Body of pancreas (tissue), 4 donors: ENCODE results near the gene ILF2.

Source experiments
- POLR2A ChIP-seq, 3 donors: fragments of 450-650 bp; IDR thresholded peaks; one replicate each; pipeline ENCODE4 v1.6.1; 2016; ENCODE audit warnings: antibody characterized with exemption in 3 of 3, mild to moderate bottlenecking in 2 of 3
- TF ChIP-seq, protein P1 (sequence below), 7 experiments: fragments of 450-650 bp in 4 of 7; fragments of 200-600 bp in 3 of 7; sonication (generic) in 3 of 7; IDR thresholded peaks; one replicate each; pipeline ENCODE4 v1.5.1; 2016 to 2019; ENCODE audit warnings: antibody characterized with exemption in 7 of 7

- TF ChIP-seq POLR2A (IDR thresholded peaks at IDR 0.05), result no peak
- TF ChIP-seq, protein P1, sequence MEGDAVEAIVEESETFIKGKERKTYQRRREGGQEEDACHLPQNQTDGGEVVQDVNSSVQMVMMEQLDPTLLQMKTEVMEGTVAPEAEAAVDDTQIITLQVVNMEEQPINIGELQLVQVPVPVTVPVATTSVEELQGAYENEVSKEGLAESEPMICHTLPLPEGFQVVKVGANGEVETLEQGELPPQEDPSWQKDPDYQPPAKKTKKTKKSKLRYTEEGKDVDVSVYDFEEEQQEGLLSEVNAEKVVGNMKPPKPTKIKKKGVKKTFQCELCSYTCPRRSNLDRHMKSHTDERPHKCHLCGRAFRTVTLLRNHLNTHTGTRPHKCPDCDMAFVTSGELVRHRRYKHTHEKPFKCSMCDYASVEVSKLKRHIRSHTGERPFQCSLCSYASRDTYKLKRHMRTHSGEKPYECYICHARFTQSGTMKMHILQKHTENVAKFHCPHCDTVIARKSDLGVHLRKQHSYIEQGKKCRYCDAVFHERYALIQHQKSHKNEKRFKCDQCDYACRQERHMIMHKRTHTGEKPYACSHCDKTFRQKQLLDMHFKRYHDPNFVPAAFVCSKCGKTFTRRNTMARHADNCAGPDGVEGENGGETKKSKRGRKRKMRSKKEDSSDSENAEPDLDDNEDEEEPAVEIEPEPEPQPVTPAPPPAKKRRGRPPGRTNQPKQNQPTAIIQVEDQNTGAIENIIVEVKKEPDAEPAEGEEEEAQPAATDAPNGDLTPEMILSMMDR (IDR thresholded peaks at IDR 0.05), result no peak
Measured at GRCh38 chr1:153635872-153636271, 34.9 kb downstream of the ILF2 start.
